ENCODE results near the gene CFLAR. TPM values are rescaled to one million over a fixed set of nuclear protein-coding genes. Genes with fewer than 3 reads are reported as not detected.

CFLAR gene
- polyA plus RNA-seq, 1 of the 3 experiments (the other 2 are of a cell fraction), result 23.7 TPM

DNA sequence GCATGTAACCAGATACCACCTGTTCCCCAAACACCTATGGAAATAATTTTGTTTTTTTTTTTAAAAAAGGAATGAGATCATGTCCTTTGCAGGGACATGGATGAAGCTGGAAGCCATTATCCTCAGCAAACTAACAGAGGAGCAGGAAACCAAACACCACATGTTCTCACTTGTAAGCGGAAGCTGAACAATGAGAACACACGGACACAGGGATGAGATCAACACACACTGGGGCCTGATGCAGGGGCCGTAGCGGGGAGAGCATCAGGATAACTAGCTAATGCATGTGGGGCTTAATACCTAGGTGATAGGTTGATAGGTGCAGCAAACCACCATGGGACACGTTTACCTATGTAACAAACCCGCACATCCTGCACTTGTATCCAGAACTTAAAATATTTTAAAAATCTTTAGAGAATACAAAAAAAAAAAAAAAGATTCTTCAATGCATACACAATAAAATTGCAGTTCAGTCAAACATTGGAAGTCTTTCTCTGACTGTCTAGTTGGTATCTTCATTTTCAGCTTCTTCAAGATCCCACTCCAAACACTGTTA, 55.4 kb downstream of the CFLAR start:
- no peak overlapping the region for H3K27ac ChIP-seq (ENCODE audit: low read depth in 2 of 2, low read length in 1 of 2)
- no peak overlapping the region for H3K4me2 ChIP-seq
- 90% methylated on average over 6 of the region's 6 CpGs for WGBS (ENCODE audit: low lambda C conversion rate)
- no peak overlapping the region for H3K4me3 ChIP-seq (ENCODE audit: low read depth in 2 of 2, low read length in 1 of 2)
- CTCF ChIA-PET, result interaction anchor here (0.7 to 4.6 kb wide), 2 partner anchors 12 to 99 kb away, joined by 3 to 23 read pairs; no protein-coding TSS in a partner anchor
- H3K9me3 ChIP-seq, result no peaks in the 10 kb centered on the region
- no peaks in the 10 kb centered on the region for H3K79me2 ChIP-seq (ENCODE audit: insufficient read depth)
- no peak overlapping the region for H2AFZ ChIP-seq (ENCODE audit: low read depth)
- POLR2A ChIA-PET, result no interaction called here
- peaks cover 21% of the 10 kb centered on the region for H3F3A ChIP-seq (replicated peaks; ENCODE audit: insufficient read depth)
- no peaks in the 10 kb centered on the region for H3K9me2 ChIP-seq
- peaks cover 0 to 9% of the 10 kb centered on the region in 2 experiments for H3K36me3 ChIP-seq (replicated peaks in 1 of 2; ENCODE audit: control insufficient read depth in 1 of 2, insufficient read depth in 2 of 2, low read length in 1 of 2)
- no peaks in the 10 kb centered on the region for H4K20me1 ChIP-seq (ENCODE audit: insufficient read depth)
- H3K9ac ChIP-seq, result no peak overlapping the region
- no peaks in the 10 kb centered on the region for H3K4me1 ChIP-seq (ENCODE audit: control insufficient read depth in 1 of 2, insufficient read depth in 2 of 2, low read depth in 1 of 2, low read length in 1 of 2)
- no peak for TF ChIP-seq TEAD4 (IDR thresholded peaks at IDR 0.05; ENCODE audit: borderline replicate concordance, insufficient read depth)
- no peak for TF ChIP-seq MEF2A (IDR thresholded peaks at IDR 0.05; ENCODE audit: borderline replicate concordance, low read depth)
- TF ChIP-seq, protein P1, sequence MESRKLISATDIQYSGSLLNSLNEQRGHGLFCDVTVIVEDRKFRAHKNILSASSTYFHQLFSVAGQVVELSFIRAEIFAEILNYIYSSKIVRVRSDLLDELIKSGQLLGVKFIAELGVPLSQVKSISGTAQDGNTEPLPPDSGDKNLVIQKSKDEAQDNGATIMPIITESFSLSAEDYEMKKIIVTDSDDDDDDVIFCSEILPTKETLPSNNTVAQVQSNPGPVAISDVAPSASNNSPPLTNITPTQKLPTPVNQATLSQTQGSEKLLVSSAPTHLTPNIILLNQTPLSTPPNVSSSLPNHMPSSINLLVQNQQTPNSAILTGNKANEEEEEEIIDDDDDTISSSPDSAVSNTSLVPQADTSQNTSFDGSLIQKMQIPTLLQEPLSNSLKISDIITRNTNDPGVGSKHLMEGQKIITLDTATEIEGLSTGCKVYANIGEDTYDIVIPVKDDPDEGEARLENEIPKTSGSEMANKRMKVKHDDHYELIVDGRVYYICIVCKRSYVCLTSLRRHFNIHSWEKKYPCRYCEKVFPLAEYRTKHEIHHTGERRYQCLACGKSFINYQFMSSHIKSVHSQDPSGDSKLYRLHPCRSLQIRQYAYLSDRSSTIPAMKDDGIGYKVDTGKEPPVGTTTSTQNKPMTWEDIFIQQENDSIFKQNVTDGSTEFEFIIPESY (IDR thresholded peaks at IDR 0.05; ENCODE audit: borderline replicate concordance, low read depth), result no peak
- TF ChIP-seq FOXM1 (IDR thresholded peaks at IDR 0.05; ENCODE audit: low read depth), result no peak
- TF ChIP-seq TCF12 (IDR thresholded peaks at IDR 0.05), result no peak
- no peak for TF ChIP-seq RCOR1 (IDR thresholded peaks at IDR 0.05; ENCODE audit: low read length)
- no peak for TF ChIP-seq GABPA (IDR thresholded peaks at IDR 0.05; ENCODE audit: low read depth)
- no peak for TF ChIP-seq YY1 (IDR thresholded peaks at IDR 0.05; ENCODE audit: low read depth)
- no peak for TF ChIP-seq SMC3 (IDR thresholded peaks at IDR 0.05; ENCODE audit: low read depth, low read length)
- TF ChIP-seq MAX (IDR thresholded peaks at IDR 0.05; ENCODE audit: low read depth), result no peak
- no peak for TF ChIP-seq RXRA (IDR thresholded peaks at IDR 0.05; ENCODE audit: borderline replicate concordance, low read depth)
- no peak for TF ChIP-seq EZH2phosphoT487 (IDR thresholded peaks at IDR 0.05; ENCODE audit: borderline replicate concordance, low read depth)
- no peak for TF ChIP-seq IRF3 (IDR thresholded peaks at IDR 0.05; ENCODE audit: low read depth, low read length)
- no peak for TF ChIP-seq ELF1 (IDR thresholded peaks at IDR 0.05)
- TF ChIP-seq RAD21 (IDR thresholded peaks at IDR 0.05; ENCODE audit: low read length), result no peak
- no peak for TF ChIP-seq SIN3A (IDR thresholded peaks at IDR 0.05; ENCODE audit: borderline replicate concordance, low read depth, low read length)
- no peak for TF ChIP-seq GATA2 (CRISPR knock-in tag; IDR thresholded peaks at IDR 0.05)
- no peak for TF ChIP-seq CHD2 (IDR thresholded peaks at IDR 0.05; ENCODE audit: low read length, partially characterized antibody)
- no peak for TF ChIP-seq NRF1 (IDR thresholded peaks at IDR 0.05; ENCODE audit: low read depth, low read length)
- no peaks in the 10 kb centered on the region for H3K27me3 ChIP-seq (ENCODE audit: insufficient read depth)
- DNase-seq, result no peak

Measured in SK-N-SH (cell line).